Vagina (tissue), 2 donors: Measurements from ENCODE around the gene GSTM4. TPM values are rescaled to one million over a fixed set of nuclear protein-coding genes. Genes with fewer than 3 reads are reported as not detected.
"Not testable (repeated sequence)": the region's sequence is repeated elsewhere in the genome, so short reads cannot be mapped to it uniquely, and the experiment has no call there.

Experiments used
- DNase-seq, 2 donors: peaks; one replicate each; pipeline ENCODE4 v3.0.0-alpha.2; 2017; ENCODE audit errors: extremely low spot score in 2 of 2
- H3K27ac ChIP-seq: fragments of 200-600 bp; sonication (generic); one replicate; pipeline ENCODE4 v1.5.1; 2019
- H3K27me3 ChIP-seq: fragments of 200-600 bp; sonication (generic); one replicate; pipeline ENCODE4 v1.5.1; 2019
- H3K36me3 ChIP-seq, 2 donors: fragments of 200-600 bp; sonication (generic); one replicate each; pipeline ENCODE4 v1.5.1; 2017 to 2019
- H3K4me1 ChIP-seq: fragments of 200-600 bp; sonication (generic); one replicate; pipeline ENCODE4 v1.5.1; 2019
- H3K4me3 ChIP-seq, 2 donors: fragments of 200-600 bp; sonication (generic); 1 replicate in 1 of 2; 2 replicates in 1 of 2; pipeline ENCODE4 v1.5.1; 2016 to 2019
- H3K9me3 ChIP-seq: fragments of 200-600 bp; sonication (generic); one replicate; pipeline ENCODE4 v1.5.1; 2019
- POLR2A ChIP-seq, 2 donors: fragments of 450-650 bp; IDR thresholded peaks; one replicate each; pipeline ENCODE4 v1.6.1; 2017; ENCODE audit warnings: antibody characterized with exemption in 2 of 2, mild to moderate bottlenecking in 2 of 2, moderate library complexity in 2 of 2
- POLR2AphosphoS5 ChIP-seq, 2 donors: sonication (generic); formaldehyde crosslinking; IDR thresholded peaks; one replicate each; pipeline ENCODE4 v1.9.0; 2017; ENCODE audit warnings: antibody characterized with exemption in 2 of 2, mild to moderate bottlenecking in 2 of 2, low read depth in 1 of 2; ENCODE audit not compliant: insufficient read depth in 1 of 2
- intact Hi-C: fragments of 100-400 bp; cut with DNase I; formaldehyde crosslinking; loops from one replicate; pipeline ENCODE4 v1.15.1; 2023
- total RNA-seq: library from RNA; depleted of rRNA; stranded (reverse); fragments of >200 nt; gene quantifications from one replicate; pipeline ENCODE4 v1.2.3, GENCODE V29; 2016
- TF ChIP-seq, protein P1 (sequence below), 3 experiments: fragments of 450-650 bp in 2 of 3; fragments of 200-600 bp in 1 of 3; sonication (generic) in 1 of 3; IDR thresholded peaks; one replicate each; pipeline ENCODE4 v1.5.1; 2017 to 2019; ENCODE audit warnings: antibody characterized with exemption in 3 of 3, mild to moderate bottlenecking in 2 of 3, moderate library complexity in 2 of 3

Gene GSTM4
- total RNA-seq, 1 donor from 2014 or later = 36.1 TPM

DNA sequence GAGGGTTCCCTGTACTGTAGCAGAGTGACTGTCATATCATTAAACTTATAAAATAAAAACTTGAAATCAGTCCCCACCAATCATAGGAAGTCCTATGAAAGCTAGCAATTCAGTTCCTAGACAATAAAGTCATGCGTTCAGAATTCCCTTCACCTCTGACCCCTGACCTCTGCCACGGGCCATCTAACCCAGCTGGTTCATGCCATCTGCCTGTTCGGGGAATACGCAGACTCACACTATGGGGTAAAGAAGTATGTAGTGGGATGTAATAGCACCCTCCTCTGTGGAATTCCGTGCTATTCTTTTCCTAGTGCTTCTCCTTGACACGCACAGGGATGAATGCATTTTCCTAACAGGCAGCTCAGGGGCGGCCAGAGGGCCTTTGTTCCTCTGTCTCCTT lies 2.1 kb downstream of the GSTM4 start:
- TF ChIP-seq, protein P1, sequence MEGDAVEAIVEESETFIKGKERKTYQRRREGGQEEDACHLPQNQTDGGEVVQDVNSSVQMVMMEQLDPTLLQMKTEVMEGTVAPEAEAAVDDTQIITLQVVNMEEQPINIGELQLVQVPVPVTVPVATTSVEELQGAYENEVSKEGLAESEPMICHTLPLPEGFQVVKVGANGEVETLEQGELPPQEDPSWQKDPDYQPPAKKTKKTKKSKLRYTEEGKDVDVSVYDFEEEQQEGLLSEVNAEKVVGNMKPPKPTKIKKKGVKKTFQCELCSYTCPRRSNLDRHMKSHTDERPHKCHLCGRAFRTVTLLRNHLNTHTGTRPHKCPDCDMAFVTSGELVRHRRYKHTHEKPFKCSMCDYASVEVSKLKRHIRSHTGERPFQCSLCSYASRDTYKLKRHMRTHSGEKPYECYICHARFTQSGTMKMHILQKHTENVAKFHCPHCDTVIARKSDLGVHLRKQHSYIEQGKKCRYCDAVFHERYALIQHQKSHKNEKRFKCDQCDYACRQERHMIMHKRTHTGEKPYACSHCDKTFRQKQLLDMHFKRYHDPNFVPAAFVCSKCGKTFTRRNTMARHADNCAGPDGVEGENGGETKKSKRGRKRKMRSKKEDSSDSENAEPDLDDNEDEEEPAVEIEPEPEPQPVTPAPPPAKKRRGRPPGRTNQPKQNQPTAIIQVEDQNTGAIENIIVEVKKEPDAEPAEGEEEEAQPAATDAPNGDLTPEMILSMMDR (IDR thresholded peaks at IDR 0.05) = no peak
- no peak for TF ChIP-seq POLR2AphosphoS5 (IDR thresholded peaks at IDR 0.05; ENCODE audit: insufficient read depth in 1 of 2, low read depth in 1 of 2)
- no peak for TF ChIP-seq POLR2A (IDR thresholded peaks at IDR 0.05)
- Histone ChIP-seq H3K4me1 (peaks cover 20% of the 10 kb centered on the region), H3K27ac (no peak overlapping the region), H3K9me3 (no peaks in the 10 kb centered on the region), H3K27me3 (no peaks in the 10 kb centered on the region), H3K36me3 (peaks cover 0 to 4% of the 10 kb centered on the region in 2 donors), H3K4me3 (no peak overlapping the region)
- intact Hi-C loops = no loop called here
- DNase-seq = peak in 1 of 2 donors; percentile 44

DNA sequence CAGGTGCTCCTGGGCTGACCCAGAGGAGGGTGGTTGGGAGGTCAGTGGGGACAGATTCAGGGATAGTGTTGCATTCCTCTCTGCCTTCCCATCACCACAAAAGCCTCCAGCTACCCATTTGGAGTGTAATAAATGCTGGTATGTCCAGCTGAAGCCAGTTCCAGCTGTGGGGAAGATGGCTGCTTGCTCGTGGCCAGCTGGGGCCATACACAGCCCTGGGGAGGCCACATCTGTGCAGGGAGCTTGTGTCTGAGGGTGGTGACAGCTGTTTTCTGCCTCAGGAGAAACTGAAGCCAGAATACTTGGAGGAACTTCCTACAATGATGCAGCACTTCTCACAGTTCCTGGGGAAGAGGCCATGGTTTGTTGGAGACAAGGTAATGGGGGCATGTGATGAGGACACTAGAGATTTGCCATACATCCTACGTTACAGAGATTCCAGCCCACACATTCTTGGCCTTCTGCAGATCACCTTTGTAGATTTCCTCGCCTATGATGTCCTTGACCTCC lies 2.7 kb downstream of the GSTM4 start:
- DNase-seq = no peak
- no peak overlapping the region for H3K27ac ChIP-seq
- peaks cover 20% of the 10 kb centered on the region for H3K4me1 ChIP-seq
- no peaks in the 10 kb centered on the region for H3K9me3 ChIP-seq
- intact Hi-C loops = no loop called here
- no peaks in the 10 kb centered on the region for H3K27me3 ChIP-seq
- TF ChIP-seq POLR2A (IDR thresholded peaks at IDR 0.05) (no peak), POLR2AphosphoS5 (IDR thresholded peaks at IDR 0.05; ENCODE audit: insufficient read depth in 1 of 2, low read depth in 1 of 2) (no peak)
- TF ChIP-seq, protein P1 (IDR thresholded peaks at IDR 0.05) = no peak
- H3K36me3 ChIP-seq = peaks cover 0 to 4% of the 10 kb centered on the region in 2 donors
- H3K4me3 ChIP-seq = no peak overlapping the region

DNA sequence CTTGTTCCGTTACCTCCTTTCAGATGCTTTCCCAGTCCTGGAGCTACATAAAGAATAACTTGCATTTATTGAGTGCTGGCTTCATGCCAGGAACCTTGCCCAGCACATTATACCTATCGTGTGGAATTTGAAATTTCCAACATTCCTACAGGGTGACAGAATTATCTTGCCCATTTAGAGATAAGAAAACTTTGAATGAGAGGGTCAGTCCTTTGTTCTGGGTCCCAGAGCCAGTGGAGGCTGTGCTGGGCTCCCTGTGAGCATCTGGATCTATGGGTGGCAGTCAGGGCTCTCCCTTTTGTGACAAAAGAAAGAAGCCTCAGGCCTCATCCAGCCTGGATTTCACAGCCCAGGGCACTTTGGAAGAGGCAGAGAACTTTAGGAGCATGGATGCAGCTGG lies 3.2 kb downstream of the GSTM4 start:
- DNase-seq = peak in 1 of 2 donors; percentile 77
- Histone ChIP-seq H3K9me3 (no peaks in the 10 kb centered on the region), H3K27me3 (no peaks in the 10 kb centered on the region), H3K4me3 (no peak overlapping the region), H3K27ac (no peak overlapping the region), H3K4me1 (peaks cover 20% of the 10 kb centered on the region), H3K36me3 (peaks cover 0 to 4% of the 10 kb centered on the region in 2 donors)
- intact Hi-C loops = no loop called here
- no peak for TF ChIP-seq POLR2AphosphoS5 (IDR thresholded peaks at IDR 0.05; ENCODE audit: insufficient read depth in 1 of 2, low read depth in 1 of 2)
- TF ChIP-seq POLR2A (IDR thresholded peaks at IDR 0.05) = no peak
- TF ChIP-seq, protein P1 (IDR thresholded peaks at IDR 0.05) = no peak

DNA sequence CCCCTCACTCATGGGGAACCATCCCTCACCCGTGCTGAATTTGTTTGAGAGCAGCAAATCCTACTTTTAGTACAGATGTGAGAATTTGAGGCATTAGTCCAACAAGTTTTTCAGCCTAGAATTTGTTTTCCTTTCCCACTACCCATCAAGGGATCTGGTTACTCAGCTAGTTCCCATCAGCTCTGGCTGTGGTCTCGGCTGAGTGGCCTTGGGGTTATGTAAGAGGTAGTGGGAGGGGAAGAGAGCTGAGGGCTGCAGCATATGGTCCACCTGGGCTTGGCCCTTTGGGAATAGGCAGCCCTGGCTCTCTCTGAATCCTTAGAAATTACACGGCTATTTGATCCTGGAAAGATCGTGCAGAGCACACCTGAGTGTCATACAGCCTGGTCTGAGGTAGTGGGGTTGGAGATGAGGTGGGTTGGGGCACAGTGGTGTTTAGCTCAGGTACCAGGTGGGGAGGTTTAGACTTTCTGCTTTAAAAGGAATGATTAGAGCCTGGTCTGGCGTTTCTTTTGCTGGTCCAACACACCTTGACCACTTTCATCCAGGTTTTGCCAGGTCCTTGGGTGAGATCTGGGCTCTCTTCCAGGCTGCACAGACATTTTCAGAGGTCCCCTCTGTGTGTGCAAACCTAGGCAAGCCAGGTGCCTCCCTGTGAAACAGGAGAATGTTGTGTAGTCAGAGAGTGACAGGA lies 4.2 kb downstream of the GSTM4 start:
- intact Hi-C loops = no loop called here
- Histone ChIP-seq H3K36me3 (peaks cover 0 to 4% of the 10 kb centered on the region in 2 donors), H3K27ac (no peak overlapping the region)

DNA sequence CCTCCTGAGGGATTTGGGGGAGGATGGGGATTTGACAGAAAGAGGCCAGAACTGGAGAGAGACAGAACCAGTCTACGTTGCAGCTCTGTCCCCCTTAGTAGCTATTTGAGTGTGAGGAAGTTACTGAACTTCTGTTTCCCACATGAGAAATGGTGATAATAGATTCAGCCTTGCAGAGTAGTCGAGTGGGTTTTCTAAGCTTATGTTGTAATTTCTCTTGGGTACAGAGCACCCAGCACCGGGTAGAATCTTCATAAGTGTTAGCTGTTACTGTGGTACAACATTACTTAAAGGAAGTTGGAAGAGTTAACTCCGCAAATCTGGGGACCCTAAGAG lies 4.8 kb downstream of the GSTM4 start:
- H3K36me3 ChIP-seq, H3K27me3 ChIP-seq, H3K27ac ChIP-seq, H3K4me1 ChIP-seq, intact Hi-C loops, H3K9me3 ChIP-seq, DNase-seq, H3K4me3 ChIP-seq: not testable (repeated sequence)

More for the DNA sequence above, 4.2 kb downstream of the GSTM4 start:
- Histone ChIP-seq H3K27me3 (no peaks in the 10 kb centered on the region), H3K9me3 (no peaks in the 10 kb centered on the region), H3K4me1 (peaks cover 14% of the 10 kb centered on the region), H3K4me3 (no peak overlapping the region)
- no peak for DNase-seq
- no peak for TF ChIP-seq POLR2A (IDR thresholded peaks at IDR 0.05)
- TF ChIP-seq, protein P1 (IDR thresholded peaks at IDR 0.05) = no peak
- TF ChIP-seq POLR2AphosphoS5 (IDR thresholded peaks at IDR 0.05; ENCODE audit: insufficient read depth in 1 of 2, low read depth in 1 of 2) = no peak
